ENCODE data around the gene KISS1R.

- TF ChIP-seq CTCF (optimal IDR thresholded peaks at IDR 0.05 in 1 of 3, IDR thresholded peaks at IDR 0.05 in 1 of 3, conservative IDR thresholded peaks at IDR 0.05 in 1 of 3; ENCODE audit: extremely low read depth in 1 of 3, insufficient read depth in 2 of 3, low read length in 3 of 3) (no peak), EZH2 (IDR thresholded peaks at IDR 0.05; ENCODE audit: low read length) (no peak)
These were observed 24.4 kb downstream of the KISS1R start for GRCh38 chr19:941292-942132.
